MCF 10A (cell line): Measurements from ENCODE around the gene RFT1. TPM values are rescaled to one million over a fixed set of nuclear protein-coding genes. Genes with fewer than 3 reads are reported as not detected.

Experiments
- BruUV-seq: library from RNA; stranded (reverse); fragments of 400-500 nt; replicated peaks from 2 replicates; lab custom pipeline; 2021; lab: Mats Ljungman, UMichigan
- CTCF ChIA-PET: fragments of 300-600 bp; sonication (Branson Sonifier 250); formaldehyde crosslinking; extraction: SDS; loops from one replicate; lab custom pipeline; 2021; ENCODE audit warnings: antibody characterized with exemption, inconsistent platforms; lab: Yijun Ruan, JAX
- POLR2A ChIA-PET: fragments of 300-600, 350-650 bp; sonication (Branson Sonifier 250); formaldehyde crosslinking; extraction: SDS; loops from one replicate; lab custom pipeline; 2020; ENCODE audit warnings: antibody characterized with exemption, inconsistent platforms; lab: Yijun Ruan, JAX
- DNase-seq: peaks from one replicate; pipeline ENCODE4 v3.0.0-alpha.2; 2018; ENCODE audit not compliant: unreplicated experiment
- H3K27ac Mint-ChIP-seq: one replicate; pipeline ENCODE4 v1.8.0; 2022; ENCODE audit warnings: mild to moderate bottlenecking, low read depth, mixed read lengths; ENCODE audit not compliant: unreplicated experiment
- H3K27me3 Mint-ChIP-seq: one replicate; pipeline ENCODE4 v1.8.0; 2022; ENCODE audit warnings: mixed read lengths; ENCODE audit not compliant: insufficient read depth, unreplicated experiment
- H3K36me3 Mint-ChIP-seq: one replicate; pipeline ENCODE4 v1.8.0; 2022; ENCODE audit warnings: mild to moderate bottlenecking, moderate library complexity, mixed read lengths; ENCODE audit not compliant: insufficient read depth, unreplicated experiment
- H3K4me1 Mint-ChIP-seq: one replicate; pipeline ENCODE4 v1.8.0; 2022; ENCODE audit warnings: mixed read lengths; ENCODE audit not compliant: insufficient read depth, unreplicated experiment
- H3K4me3 Mint-ChIP-seq: one replicate; pipeline ENCODE4 v1.8.0; 2022; ENCODE audit warnings: mild to moderate bottlenecking, moderate library complexity, mixed read lengths; ENCODE audit not compliant: unreplicated experiment
- H3K9me3 Mint-ChIP-seq: one replicate; pipeline ENCODE4 v1.8.0; 2022; ENCODE audit warnings: mixed read lengths; ENCODE audit not compliant: unreplicated experiment
- CTCF ChIP-seq: fragments of 200-600 bp; IDR thresholded peaks from one replicate; pipeline ENCODE4 v1.8.0; 2022; ENCODE audit warnings: antibody characterized with exemption, mild to moderate bottlenecking; ENCODE audit not compliant: unreplicated experiment
- intact Hi-C: fragments of 100-400 bp; cut with micrococcal nuclease; formaldehyde crosslinking; loops from 2 replicates; pipeline ENCODE4 v1.14.1; 2022
- total RNA-seq: library from RNA; stranded (reverse); gene quantifications from 2 replicates; pipeline ENCODE4 v1.2.3, GENCODE V29; 2022

The RFT1 gene
- total RNA-seq, 1 experiment from 2014 or later = 42.7 TPM

GRCh38 chr3:53171827-53172505 lies 41.7 kb upstream of the RFT1 start:
- Mint-ChIP-seq H3K4me3 (no peak overlapping the region), H3K4me1 (peaks cover 6% of the 10 kb centered on the region), H3K36me3 (peaks cover 5% of the 10 kb centered on the region), H3K27ac (no peak overlapping the region), H3K27me3 (no peaks in the 10 kb centered on the region), H3K9me3 (no peaks in the 10 kb centered on the region)
- no TSS peak for BruUV-seq
- intact Hi-C loops = no loop called here
- ChIA-PET CTCF (interaction anchor here (0.7 to 1.6 kb wide), 3 partner anchors 21 to 38 kb away, joined by 3 to 4 read pairs (median 4); no protein-coding TSS in a partner anchor), POLR2A (no interaction called here)
- no peak for DNase-seq
- TF ChIP-seq CTCF = no peak

- H3K4me3 Mint-ChIP-seq = no peak overlapping the region
- DNase-seq = no peak
- no peak for TF ChIP-seq CTCF
- H3K4me1 Mint-ChIP-seq = peaks cover 6% of the 10 kb centered on the region
- CTCF ChIA-PET = interaction anchor here (0.6 to 3.0 kb wide), 3 partner anchors 25 to 397 kb away, joined by 3 to 19 read pairs (median 4); no protein-coding TSS in a partner anchor
- H3K9me3 Mint-ChIP-seq = no peaks in the 10 kb centered on the region
- POLR2A ChIA-PET = interaction anchor here (0.7 kb wide), 1 partner anchor 16 kb away, joined by 3 read pairs; no protein-coding TSS in a partner anchor
- H3K27me3 Mint-ChIP-seq = no peaks in the 10 kb centered on the region
- no peak overlapping the region for H3K27ac Mint-ChIP-seq
- no TSS peak for BruUV-seq
- peaks cover 5% of the 10 kb centered on the region for H3K36me3 Mint-ChIP-seq
- intact Hi-C loops = no loop called here
Observed at GRCh38 chr3:53171064-53171418, 40.8 kb upstream of the RFT1 start.

- BruUV-seq = no TSS peak
- no peak overlapping the region for H3K4me3 Mint-ChIP-seq
- no peaks in the 10 kb centered on the region for H3K9me3 Mint-ChIP-seq
- ChIA-PET CTCF (interaction anchor here (0.6 to 3.0 kb wide), 3 partner anchors 25 to 397 kb away, joined by 3 to 19 read pairs (median 4); no protein-coding TSS in a partner anchor), POLR2A (no interaction called here)
- intact Hi-C loops = no loop called here
- H3K27me3 Mint-ChIP-seq = no peaks in the 10 kb centered on the region
- TF ChIP-seq CTCF = no peak
- no peak for DNase-seq
- H3K36me3 Mint-ChIP-seq = peaks cover 5% of the 10 kb centered on the region
- peaks cover 6% of the 10 kb centered on the region for H3K4me1 Mint-ChIP-seq
- H3K27ac Mint-ChIP-seq = no peak overlapping the region
Observed at GRCh38 chr3:53170325-53171063, 40.3 kb upstream of the RFT1 start.

- no peak for DNase-seq
- CTCF ChIA-PET = interaction anchor here (1.0 to 3.0 kb wide), 2 partner anchors 26 to 36 kb away, joined by 4 to 19 read pairs; no protein-coding TSS in a partner anchor
- no peak overlapping the region for H3K4me3 Mint-ChIP-seq
- intact Hi-C loops = no loop called here
- peaks cover 6% of the 10 kb centered on the region for H3K4me1 Mint-ChIP-seq
- no peaks in the 10 kb centered on the region for H3K27me3 Mint-ChIP-seq
- BruUV-seq = no TSS peak
- peaks cover 5% of the 10 kb centered on the region for H3K36me3 Mint-ChIP-seq
- POLR2A ChIA-PET = no interaction called here
- no peak for TF ChIP-seq CTCF
- H3K9me3 Mint-ChIP-seq = no peaks in the 10 kb centered on the region
- no peak overlapping the region for H3K27ac Mint-ChIP-seq
Observed at GRCh38 chr3:53169832-53170324, 39.6 kb upstream of the RFT1 start.
